HepG2 (cell line): Measurements from ENCODE around the gene JAKMIP2. TPM values are rescaled to one million over a fixed set of nuclear protein-coding genes. Genes with fewer than 3 reads are reported as not detected.

ENCODE experiments used
- ATAC-seq: fragments of 200-7000 bp; cut with Tn5 transposase; 3 replicates; pipeline ENCODE4 v1.9.1; 2020; ENCODE audit warnings: mild to moderate bottlenecking, moderate library complexity
- BruUV-seq: library from RNA; stranded (reverse); fragments of 400-500 nt; replicated peaks from 2 replicates; lab custom pipeline; 2021; lab: Mats Ljungman, UMichigan
- CTCF ChIA-PET: fragments of 300-600 bp; formaldehyde crosslinking; extraction: SDS; loops from one replicate; lab custom pipeline; 2021; ENCODE audit warnings: low total read pairs, inconsistent platforms, low intra/inter-chr PET ratio; lab: Yijun Ruan, JAX
- POLR2A ChIA-PET: fragments of 350-600 bp; sonication (Branson Sonifier 250); formaldehyde crosslinking; loops from one replicate; lab custom pipeline; 2020; ENCODE audit warnings: antibody characterized with exemption, inconsistent platforms; lab: Yijun Ruan, JAX
- DNase-seq: peaks from one replicate; pipeline ENCODE4 v3.0.0-alpha.2; 2015; ENCODE audit warnings: low spot score
- FAIRE-seq: peaks from 3 replicates; lab custom pipeline; 2011; peaks lifted over from hg19 to GRCh38; lab: Jason Lieb, UNC
- H2AFZ ChIP-seq: one replicate; pipeline ENCODE4 v1.6.1; 2011; ENCODE audit warnings: low read length, inconsistent platforms
- H3K27ac ChIP-seq: fragments of 300-600 bp; 3 replicates; pipeline ENCODE4 v1.8.0; 2011; ENCODE audit warnings: mixed run types, mild to moderate bottlenecking, mixed read lengths, low read length, inconsistent platforms; ENCODE audit not compliant: insufficient read depth; ENCODE audit errors: extremely low read length
- H3K27me3 ChIP-seq, 2 experiments: fragments of 200-600 bp in 1 of 2; 2 replicates in 1 of 2; 3 replicates in 1 of 2; pipeline versions ENCODE4 v1.6.0 to v1.8.0; 2011; ENCODE audit warnings: low read length in 2 of 2, mild to moderate bottlenecking in 2 of 2, moderate library complexity in 2 of 2, inconsistent platforms in 1 of 2; ENCODE audit not compliant: insufficient read depth in 2 of 2, control insufficient read depth in 1 of 2
- H3K36me3 ChIP-seq, 2 experiments: fragments of 200-600 bp in 1 of 2; replicated peaks in 1 of 2; 2 replicates in 1 of 2; 3 replicates in 1 of 2; pipeline versions ENCODE4 v1.5.1 to v1.8.0; 2011; ENCODE audit warnings: low read length in 2 of 2, inconsistent platforms in 1 of 2; ENCODE audit not compliant: insufficient read depth in 2 of 2, control insufficient read depth in 1 of 2
- H3K4me1 ChIP-seq: 2 replicates; pipeline ENCODE4 v1.5.1; 2012; ENCODE audit warnings: low read length, inconsistent platforms; ENCODE audit not compliant: insufficient read depth
- H3K4me2 ChIP-seq: 2 replicates; pipeline ENCODE4 v1.6.0; 2011; ENCODE audit warnings: low read depth, low read length, inconsistent platforms
- H3K4me3 ChIP-seq, 3 experiments: fragments of 200-600 bp in 1 of 3; sonication (generic), shearing (Covaris generic) in 1 of 3; replicated peaks in 1 of 3; 2 replicates each; pipeline ENCODE4 v1.5.1; 2011 to 2016; ENCODE audit warnings: low read length in 3 of 3, inconsistent platforms in 2 of 3, low read depth in 2 of 3, mild to moderate bottlenecking in 2 of 3, control low read depth in 1 of 3, mixed read lengths in 1 of 3; ENCODE audit not compliant: insufficient read depth in 1 of 3
- H3K79me2 ChIP-seq: one replicate; pipeline ENCODE4 v1.6.1; 2011; ENCODE audit warnings: low read length, inconsistent platforms; ENCODE audit not compliant: insufficient read depth
- H3K9ac ChIP-seq: 2 replicates; pipeline ENCODE4 v1.6.0; 2011; ENCODE audit warnings: mild to moderate bottlenecking, low read depth, low read length, inconsistent platforms; ENCODE audit not compliant: insufficient read depth
- H3K9me3 ChIP-seq: 2 replicates; pipeline ENCODE4 v1.5.1; 2012; ENCODE audit warnings: mild to moderate bottlenecking, low read length
- H4K20me1 ChIP-seq: 2 replicates; pipeline ENCODE4 v1.6.0; 2011; ENCODE audit warnings: inconsistent platforms, mild to moderate bottlenecking, low read length, moderate library complexity; ENCODE audit not compliant: insufficient read depth
- KAT2B ChIP-seq: fragments of 150-350 bp; IDR thresholded peaks from 2 replicates; pipeline ENCODE4 v1.6.1; 2014; ENCODE audit warnings: low read depth, low read length, borderline replicate concordance
- SOX13 ChIP-seq, 3 experiments: fragments of 450-650 bp in 1 of 3; sonication (generic) in 1 of 3; formaldehyde crosslinking in 1 of 3; IDR thresholded peaks in 2 of 3; conservative IDR thresholded peaks in 1 of 3; 2 replicates each; pipeline versions ENCODE4 v1.5.0 to v1.6.1; 2016 to 2020; ENCODE audit warnings: antibody characterized with exemption in 1 of 3, mild to moderate bottlenecking in 1 of 3, missing compliant biosample characterization in 1 of 3, missing genetic modification reagents in 1 of 3, moderate library complexity in 1 of 3
- TGIF2 ChIP-seq: IDR thresholded peaks from 2 replicates; pipeline ENCODE4 v1.6.1; 2016; ENCODE audit warnings: control low read depth, missing compliant biosample characterization
- YEATS2 ChIP-seq: sonication (generic); formaldehyde crosslinking; IDR thresholded peaks from 2 replicates; pipeline ENCODE4 v1.4.0; 2020; ENCODE audit warnings: missing genetic modification reagents, borderline replicate concordance
- ZNF354B ChIP-seq: sonication (generic); formaldehyde crosslinking; IDR thresholded peaks from 2 replicates; pipeline ENCODE4 v1.8.0; 2022; ENCODE audit warnings: mild to moderate bottlenecking, missing genetic modification reagents
- ZNF572 ChIP-seq: sonication (generic); formaldehyde crosslinking; IDR thresholded peaks from 2 replicates; pipeline ENCODE4 v1.5.1; 2020; ENCODE audit warnings: mild to moderate bottlenecking, missing genetic modification reagents
- ZNF678 ChIP-seq: sonication (generic); formaldehyde crosslinking; IDR thresholded peaks from 2 replicates; pipeline ENCODE4 v1.4.0; 2020; ENCODE audit warnings: mild to moderate bottlenecking, missing genetic modification reagents
- ZNF746 ChIP-seq: sonication (generic); formaldehyde crosslinking; IDR thresholded peaks from 2 replicates; pipeline ENCODE4 v1.8.0; 2022; ENCODE audit warnings: mild to moderate bottlenecking, missing genetic modification reagents
- ZSCAN25 ChIP-seq: sonication (generic); formaldehyde crosslinking; IDR thresholded peaks from 2 replicates; pipeline ENCODE4 v1.8.0; 2022; ENCODE audit warnings: mild to moderate bottlenecking, missing genetic modification reagents
- WGBS: methylation state at CpG from one replicate; pipeline ENCODE4 v1.1.6; 2017; ENCODE audit warnings: low lambda C conversion rate; 5-methylcytosine and 5-hydroxymethylcytosine counted together
- in situ Hi-C: cut with HindIII; loops from 2 replicates; pipeline ENCODE4 v1.10.0; 2017; ENCODE audit warnings: low pct_unique_long_range_greater_than_20kb; ENCODE audit not compliant: extremely low pct_ligation_motif_present
- intact Hi-C: fragments of 100-400 bp; cut with micrococcal nuclease; formaldehyde crosslinking; loops from one replicate; pipeline ENCODE4 v1.10.0; 2022; ENCODE audit not compliant: unreplicated experiment
- polyA plus RNA-seq, 8 experiments: library from polyadenylated mRNA; depleted of rRNA in 3 of 8; stranded (reverse) in 7 of 8; unstranded in 1 of 8; fragments of >200 nt; fragmentation: Illumina TruSeq in 4 of 8; extraction: Trizol in 4 of 8; gene quantifications; 2 replicates each; pipeline versions ENCODE4 v1.2.1 to v1.2.3, GENCODE V29; 2011 to 2016; ENCODE audit warnings: low read depth in 4 of 8, missing spikeins in 1 of 8, mixed read lengths in 1 of 8; ENCODE audit not compliant: insufficient read depth in 1 of 8
- total RNA-seq, 5 experiments: library from RNA; depleted of rRNA; stranded (reverse); fragments of >200 nt; fragmentation: Illumina TruSeq; extraction: Trizol; gene quantifications; 2 replicates each; pipeline ENCODE4 v1.2.3, GENCODE V29; 2016; ENCODE audit warnings: low read depth in 1 of 5
- TF ChIP-seq, protein P1 (sequence below): IDR thresholded peaks from 2 replicates; pipeline ENCODE4 v1.6.1; 2012; ENCODE audit warnings: low read depth, low read length, improper control_type of control experiment
- TF ChIP-seq, protein P2 (sequence below): IDR thresholded peaks from 2 replicates; pipeline ENCODE4 v1.4.0; 2020; ENCODE audit warnings: mild to moderate bottlenecking, missing genetic modification reagents
- TF ChIP-seq, protein P3 (sequence below): sonication (generic); formaldehyde crosslinking; IDR thresholded peaks from 2 replicates; pipeline ENCODE4 v1.4.0; 2020; ENCODE audit warnings: missing genetic modification reagents
- TF ChIP-seq, protein P4 (sequence below): sonication (generic); formaldehyde crosslinking; IDR thresholded peaks from 2 replicates; pipeline ENCODE4 v1.5.0; 2020; ENCODE audit warnings: mild to moderate bottlenecking, missing genetic modification reagents, moderate library complexity

JAKMIP2 gene
- total and polyA plus RNA-seq, 2 of the 13 experiments (the other 11 are each of a cell fraction or from before 2014, with no cell fraction given), result 0.04 to 2.1 TPM

DNA sequence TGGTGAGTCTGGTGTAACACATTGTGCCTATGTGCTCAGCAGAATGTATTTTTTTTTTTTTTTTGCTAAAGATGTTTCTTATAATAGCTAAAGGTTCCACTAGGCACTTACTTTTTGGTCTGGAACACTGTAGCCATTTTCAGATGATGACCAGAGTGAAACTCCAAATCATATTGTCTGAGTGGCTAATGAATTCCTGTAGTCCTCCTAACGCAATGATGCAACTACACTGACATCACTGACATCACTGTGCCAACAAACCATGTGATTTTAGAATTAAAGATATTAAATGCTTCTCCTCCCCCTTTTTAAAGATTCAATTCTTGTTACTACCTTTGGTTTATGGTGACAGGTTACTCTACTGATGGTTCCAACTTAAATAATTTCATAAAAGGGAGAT lies 28.8 kb downstream of the JAKMIP2 start:
- no peaks in the 10 kb centered on the region for H3K36me3 ChIP-seq
- CTCF ChIA-PET, result no interaction called here
- 0% methylated on average over 1 of the region's 1 CpG for WGBS
- in situ Hi-C loops, result no loop called here
- TF ChIP-seq ZNF746 (CRISPR knock-in tag) (no peak), ZNF572 (CRISPR knock-in tag) (no peak), SOX13 (IDR thresholded peaks at IDR 0.05) (no peak), SOX13 (CRISPR knock-in tag; conservative IDR thresholded peaks at IDR 0.05 in 1 of 2, IDR thresholded peaks at IDR 0.05 in 1 of 2) (no peak), ZNF354B (CRISPR knock-in tag) (no peak), YEATS2 (no peak), ZSCAN25 (no peak), TGIF2 (no peak), KAT2B (no peak), ZNF678 (CRISPR knock-in tag) (no peak)
- TF ChIP-seq, protein P1, sequence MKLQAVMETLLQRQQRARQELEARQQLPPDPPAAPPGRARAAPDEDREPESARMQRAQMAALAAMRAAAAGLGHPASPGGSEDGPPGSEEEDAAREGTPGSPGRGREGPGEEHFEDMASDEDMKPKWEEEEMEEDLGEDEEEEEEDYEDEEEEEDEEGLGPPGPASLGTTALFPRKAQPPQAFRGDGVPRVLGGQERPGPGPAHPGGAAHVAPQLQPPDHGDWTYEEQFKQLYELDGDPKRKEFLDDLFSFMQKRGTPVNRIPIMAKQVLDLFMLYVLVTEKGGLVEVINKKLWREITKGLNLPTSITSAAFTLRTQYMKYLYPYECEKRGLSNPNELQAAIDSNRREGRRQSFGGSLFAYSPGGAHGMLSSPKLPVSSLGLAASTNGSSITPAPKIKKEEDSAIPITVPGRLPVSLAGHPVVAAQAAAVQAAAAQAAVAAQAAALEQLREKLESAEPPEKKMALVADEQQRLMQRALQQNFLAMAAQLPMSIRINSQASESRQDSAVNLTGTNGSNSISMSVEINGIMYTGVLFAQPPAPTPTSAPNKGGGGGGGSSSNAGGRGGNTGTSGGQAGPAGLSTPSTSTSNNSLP, result no peak
- TF ChIP-seq, protein P2, sequence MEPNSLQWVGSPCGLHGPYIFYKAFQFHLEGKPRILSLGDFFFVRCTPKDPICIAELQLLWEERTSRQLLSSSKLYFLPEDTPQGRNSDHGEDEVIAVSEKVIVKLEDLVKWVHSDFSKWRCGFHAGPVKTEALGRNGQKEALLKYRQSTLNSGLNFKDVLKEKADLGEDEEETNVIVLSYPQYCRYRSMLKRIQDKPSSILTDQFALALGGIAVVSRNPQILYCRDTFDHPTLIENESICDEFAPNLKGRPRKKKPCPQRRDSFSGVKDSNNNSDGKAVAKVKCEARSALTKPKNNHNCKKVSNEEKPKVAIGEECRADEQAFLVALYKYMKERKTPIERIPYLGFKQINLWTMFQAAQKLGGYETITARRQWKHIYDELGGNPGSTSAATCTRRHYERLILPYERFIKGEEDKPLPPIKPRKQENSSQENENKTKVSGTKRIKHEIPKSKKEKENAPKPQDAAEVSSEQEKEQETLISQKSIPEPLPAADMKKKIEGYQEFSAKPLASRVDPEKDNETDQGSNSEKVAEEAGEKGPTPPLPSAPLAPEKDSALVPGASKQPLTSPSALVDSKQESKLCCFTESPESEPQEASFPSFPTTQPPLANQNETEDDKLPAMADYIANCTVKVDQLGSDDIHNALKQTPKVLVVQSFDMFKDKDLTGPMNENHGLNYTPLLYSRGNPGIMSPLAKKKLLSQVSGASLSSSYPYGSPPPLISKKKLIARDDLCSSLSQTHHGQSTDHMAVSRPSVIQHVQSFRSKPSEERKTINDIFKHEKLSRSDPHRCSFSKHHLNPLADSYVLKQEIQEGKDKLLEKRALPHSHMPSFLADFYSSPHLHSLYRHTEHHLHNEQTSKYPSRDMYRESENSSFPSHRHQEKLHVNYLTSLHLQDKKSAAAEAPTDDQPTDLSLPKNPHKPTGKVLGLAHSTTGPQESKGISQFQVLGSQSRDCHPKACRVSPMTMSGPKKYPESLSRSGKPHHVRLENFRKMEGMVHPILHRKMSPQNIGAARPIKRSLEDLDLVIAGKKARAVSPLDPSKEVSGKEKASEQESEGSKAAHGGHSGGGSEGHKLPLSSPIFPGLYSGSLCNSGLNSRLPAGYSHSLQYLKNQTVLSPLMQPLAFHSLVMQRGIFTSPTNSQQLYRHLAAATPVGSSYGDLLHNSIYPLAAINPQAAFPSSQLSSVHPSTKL (CRISPR knock-in tag), result no peak
- TF ChIP-seq, protein P3, sequence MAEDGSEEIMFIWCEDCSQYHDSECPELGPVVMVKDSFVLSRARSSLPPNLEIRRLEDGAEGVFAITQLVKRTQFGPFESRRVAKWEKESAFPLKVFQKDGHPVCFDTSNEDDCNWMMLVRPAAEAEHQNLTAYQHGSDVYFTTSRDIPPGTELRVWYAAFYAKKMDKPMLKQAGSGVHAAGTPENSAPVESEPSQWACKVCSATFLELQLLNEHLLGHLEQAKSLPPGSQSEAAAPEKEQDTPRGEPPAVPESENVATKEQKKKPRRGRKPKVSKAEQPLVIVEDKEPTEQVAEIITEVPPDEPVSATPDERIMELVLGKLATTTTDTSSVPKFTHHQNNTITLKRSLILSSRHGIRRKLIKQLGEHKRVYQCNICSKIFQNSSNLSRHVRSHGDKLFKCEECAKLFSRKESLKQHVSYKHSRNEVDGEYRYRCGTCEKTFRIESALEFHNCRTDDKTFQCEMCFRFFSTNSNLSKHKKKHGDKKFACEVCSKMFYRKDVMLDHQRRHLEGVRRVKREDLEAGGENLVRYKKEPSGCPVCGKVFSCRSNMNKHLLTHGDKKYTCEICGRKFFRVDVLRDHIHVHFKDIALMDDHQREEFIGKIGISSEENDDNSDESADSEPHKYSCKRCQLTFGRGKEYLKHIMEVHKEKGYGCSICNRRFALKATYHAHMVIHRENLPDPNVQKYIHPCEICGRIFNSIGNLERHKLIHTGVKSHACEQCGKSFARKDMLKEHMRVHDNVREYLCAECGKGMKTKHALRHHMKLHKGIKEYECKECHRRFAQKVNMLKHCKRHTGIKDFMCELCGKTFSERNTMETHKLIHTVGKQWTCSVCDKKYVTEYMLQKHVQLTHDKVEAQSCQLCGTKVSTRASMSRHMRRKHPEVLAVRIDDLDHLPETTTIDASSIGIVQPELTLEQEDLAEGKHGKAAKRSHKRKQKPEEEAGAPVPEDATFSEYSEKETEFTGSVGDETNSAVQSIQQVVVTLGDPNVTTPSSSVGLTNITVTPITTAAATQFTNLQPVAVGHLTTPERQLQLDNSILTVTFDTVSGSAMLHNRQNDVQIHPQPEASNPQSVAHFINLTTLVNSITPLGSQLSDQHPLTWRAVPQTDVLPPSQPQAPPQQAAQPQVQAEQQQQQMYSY, result no peak
- TF ChIP-seq, protein P4, sequence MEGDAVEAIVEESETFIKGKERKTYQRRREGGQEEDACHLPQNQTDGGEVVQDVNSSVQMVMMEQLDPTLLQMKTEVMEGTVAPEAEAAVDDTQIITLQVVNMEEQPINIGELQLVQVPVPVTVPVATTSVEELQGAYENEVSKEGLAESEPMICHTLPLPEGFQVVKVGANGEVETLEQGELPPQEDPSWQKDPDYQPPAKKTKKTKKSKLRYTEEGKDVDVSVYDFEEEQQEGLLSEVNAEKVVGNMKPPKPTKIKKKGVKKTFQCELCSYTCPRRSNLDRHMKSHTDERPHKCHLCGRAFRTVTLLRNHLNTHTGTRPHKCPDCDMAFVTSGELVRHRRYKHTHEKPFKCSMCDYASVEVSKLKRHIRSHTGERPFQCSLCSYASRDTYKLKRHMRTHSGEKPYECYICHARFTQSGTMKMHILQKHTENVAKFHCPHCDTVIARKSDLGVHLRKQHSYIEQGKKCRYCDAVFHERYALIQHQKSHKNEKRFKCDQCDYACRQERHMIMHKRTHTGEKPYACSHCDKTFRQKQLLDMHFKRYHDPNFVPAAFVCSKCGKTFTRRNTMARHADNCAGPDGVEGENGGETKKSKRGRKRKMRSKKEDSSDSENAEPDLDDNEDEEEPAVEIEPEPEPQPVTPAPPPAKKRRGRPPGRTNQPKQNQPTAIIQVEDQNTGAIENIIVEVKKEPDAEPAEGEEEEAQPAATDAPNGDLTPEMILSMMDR (CRISPR knock-in tag), result no peak
- TF ChIP-seq, all 625 proteins: peak for 0
- Histone ChIP-seq H3K79me2 (no peaks in the 10 kb centered on the region), H3K4me3 (no peak overlapping the region), H4K20me1 (no peaks in the 10 kb centered on the region), H3K9ac (no peak overlapping the region), H2AFZ (no peak overlapping the region), H3K4me1 (no peaks in the 10 kb centered on the region), H3K27me3 (no peaks in the 10 kb centered on the region), H3K9me3 (no peaks in the 10 kb centered on the region), H3K27ac (no peak overlapping the region), H3K4me2 (no peak overlapping the region)
- intact Hi-C loops, result no loop called here
- ATAC-seq (no peak), FAIRE-seq (no peak), DNase-seq (no peak)
- BruUV-seq, result no TSS peak
- POLR2A ChIA-PET, result no interaction called here
